HCT116 (cell line): Measurements from ENCODE around the gene SWT1. TPM values are rescaled to one million over a fixed set of nuclear protein-coding genes. Genes with fewer than 3 reads are reported as not detected.

Experiments
- ATAC-seq: fragments of 200-7000 bp; cut with Tn5 transposase; 2 replicates; pipeline ENCODE4 v1.9.1; 2020; ENCODE audit warnings: mild to moderate bottlenecking, moderate library complexity
- BruUV-seq: library from RNA; stranded (reverse); fragments of 400-500 nt; replicated peaks from 2 replicates; lab custom pipeline; 2021; lab: Mats Ljungman, UMichigan
- CTCF ChIA-PET: fragments of 300-600 bp; sonication (Branson Sonifier 250); formaldehyde crosslinking; loops from one replicate; lab custom pipeline; 2021; ENCODE audit warnings: antibody characterized with exemption; lab: Charles Lee
- POLR2A ChIA-PET: fragments of 300-600, 350-600 bp; sonication (Branson Sonifier 250); formaldehyde crosslinking; loops from one replicate; lab custom pipeline; 2021; ENCODE audit warnings: antibody characterized with exemption; lab: Charles Lee
- RAD21 ChIA-PET, 2 experiments: fragments of 300-600 bp; sonication (Branson Sonifier 250); formaldehyde crosslinking; loops; one replicate each; lab custom pipeline; 2023; ENCODE audit warnings: low total read pairs in 2 of 2; ENCODE audit not compliant: uncharacterized antibody in 2 of 2, unreplicated experiment in 2 of 2, low non-redundant PET in 1 of 2; lab: Charles Lee
- DNase-seq: peaks from one replicate; pipeline ENCODE4 v3.0.0-alpha.2; 2010; ENCODE audit warnings: low read depth, low spot score
- H2AFZ ChIP-seq: fragments of 200-600 bp; shearing (Covaris generic), sonication (generic); 2 replicates; pipeline ENCODE4 v1.6.1; 2017; ENCODE audit warnings: low read depth, mixed run types, mixed read lengths, antibody characterized with exemption, low read length; ENCODE audit not compliant: poor library complexity, severe bottlenecking
- H3K27ac ChIP-seq: 2 replicates; pipeline ENCODE4 v1.5.1; 2012; ENCODE audit warnings: low read depth, low read length
- H3K27me3 ChIP-seq: fragments of 200-600 bp; sonication (generic); 2 replicates; pipeline ENCODE4 v1.6.1; 2016; ENCODE audit warnings: mixed run types, low read length, mixed read lengths; ENCODE audit not compliant: insufficient read depth
- H3K36me3 ChIP-seq, 2 experiments: fragments of 200-500 bp in 1 of 2; fragments of 200-600 bp in 1 of 2; sonication (Bioruptor generic) in 1 of 2; sonication (generic) in 1 of 2; 2 replicates each; pipeline versions ENCODE4 v1.5.1 to v1.6.1; 2014 to 2016; ENCODE audit warnings: low read length in 2 of 2, inconsistent platforms in 1 of 2, mixed read lengths in 1 of 2, mixed run types in 1 of 2; ENCODE audit not compliant: insufficient read depth in 2 of 2, control insufficient read depth in 1 of 2
- H3K4me1 ChIP-seq, 2 experiments: fragments of 200-600 bp in 1 of 2; sonication (generic) in 1 of 2; 2 replicates each; pipeline versions ENCODE4 v1.5.1 to v1.6.1; 2012 to 2017; ENCODE audit warnings: low read length in 2 of 2, inconsistent platforms in 1 of 2, mild to moderate bottlenecking in 1 of 2, mixed read lengths in 1 of 2, mixed run types in 1 of 2, moderate library complexity in 1 of 2; ENCODE audit not compliant: insufficient read depth in 2 of 2, control insufficient read depth in 1 of 2
- H3K4me2 ChIP-seq: fragments of 200-600 bp; sonication (generic); 2 replicates; pipeline ENCODE4 v1.6.1; 2017; ENCODE audit warnings: mixed run types, low read length, mixed read lengths
- H3K4me3 ChIP-seq, 2 experiments: fragments of 200-600 bp in 1 of 2; sonication (generic) in 1 of 2; replicated peaks in 1 of 2; 2 replicates each; pipeline ENCODE4 v1.5.1; 2011 to 2016; ENCODE audit warnings: low read length in 2 of 2, control low read depth in 1 of 2, low read depth in 1 of 2, mild to moderate bottlenecking in 1 of 2, mixed read lengths in 1 of 2, mixed run types in 1 of 2
- H3K79me2 ChIP-seq: fragments of 200-600 bp; sonication (generic); 2 replicates; pipeline ENCODE4 v1.6.1; 2017; ENCODE audit warnings: mild to moderate bottlenecking, mixed run types, low read length, moderate library complexity, mixed read lengths; ENCODE audit not compliant: insufficient read depth
- H3K9ac ChIP-seq: fragments of 200-600 bp; sonication (generic); 2 replicates; pipeline ENCODE4 v1.6.1; 2016; ENCODE audit warnings: low read length, mixed read lengths
- H3K9me2 ChIP-seq: fragments of 200-600 bp; sonication (generic), shearing (Covaris generic); 2 replicates; pipeline ENCODE4 v1.6.1; 2017; ENCODE audit warnings: mixed run types, mild to moderate bottlenecking, moderate library complexity; ENCODE audit not compliant: insufficient read depth
- H3K9me3 ChIP-seq, 2 experiments: fragments of 200-500 bp in 1 of 2; fragments of 200-600 bp in 1 of 2; sonication (Bioruptor generic) in 1 of 2; sonication (generic) in 1 of 2; 2 replicates each; pipeline ENCODE4 v1.6.1; 2014 to 2017; ENCODE audit warnings: low read length in 2 of 2, mixed read lengths in 2 of 2, inconsistent platforms in 1 of 2, low read depth in 1 of 2, mild to moderate bottlenecking in 1 of 2, mixed run types in 1 of 2, moderate library complexity in 1 of 2; ENCODE audit not compliant: control insufficient read depth in 1 of 2, insufficient read depth in 1 of 2
- H4K20me1 ChIP-seq: fragments of 200-600 bp; sonication (generic), shearing (Covaris generic); 2 replicates; pipeline ENCODE4 v1.6.1; 2017; ENCODE audit warnings: mixed run types, mild to moderate bottlenecking, moderate library complexity; ENCODE audit not compliant: insufficient read depth
- ELF1 ChIP-seq: IDR thresholded peaks from 2 replicates; pipeline ENCODE4 v1.6.1; 2012; ENCODE audit warnings: low read depth, borderline replicate concordance
- EZH2phosphoT487 ChIP-seq: fragments of 200-600 bp; IDR thresholded peaks from 2 replicates; pipeline ENCODE4 v1.6.1; 2018; ENCODE audit warnings: antibody characterized with exemption, borderline replicate concordance
- JUND ChIP-seq: IDR thresholded peaks from 2 replicates; pipeline ENCODE4 v1.6.1; 2012
- POLR2A ChIP-seq: IDR thresholded peaks from 2 replicates; pipeline ENCODE4 v1.7.0; 2011; ENCODE audit warnings: borderline replicate concordance; ENCODE audit not compliant: insufficient read depth, insufficient read length; ENCODE audit errors: extremely low read depth
- POLR2AphosphoS5 ChIP-seq: IDR thresholded peaks from 2 replicates; pipeline ENCODE4 v1.6.1; 2011; ENCODE audit warnings: mild to moderate bottlenecking, low read depth, low read length, moderate library complexity
- RAD21 ChIP-seq: IDR thresholded peaks from 2 replicates; pipeline ENCODE4 v1.6.1; 2012; ENCODE audit warnings: low read depth, mild to moderate bottlenecking
- SIN3A ChIP-seq: IDR thresholded peaks from 2 replicates; pipeline ENCODE4 v1.6.1; 2012; ENCODE audit warnings: low read depth
- SP1 ChIP-seq: IDR thresholded peaks from 2 replicates; pipeline ENCODE4 v1.6.1; 2012; ENCODE audit warnings: low read depth
- TCF7L2 ChIP-seq: IDR thresholded peaks from 2 replicates; pipeline ENCODE4 v1.7.0; 2011; ENCODE audit warnings: borderline replicate concordance, inconsistent platforms; ENCODE audit not compliant: insufficient read depth, insufficient read length; ENCODE audit errors: extremely low read depth
- YY1 ChIP-seq: IDR thresholded peaks from 2 replicates; pipeline ENCODE4 v1.6.1; 2011; ENCODE audit warnings: low read length, low read depth, moderate library complexity, mild to moderate bottlenecking; ENCODE audit not compliant: insufficient replicate concordance; ENCODE audit errors: extremely low read depth
- ZNF274 ChIP-seq: fragments of 200-500 bp; sonication (Bioruptor generic); IDR thresholded peaks from 2 replicates; pipeline ENCODE4 v1.6.1; 2014; ENCODE audit warnings: mild to moderate bottlenecking, low read depth, low read length, inconsistent platforms
- intact Hi-C: fragments of 100-400 bp; cut with micrococcal nuclease; formaldehyde crosslinking; loops from 2 replicates; pipeline ENCODE4 v1.10.0; 2022
- total RNA-seq: library from RNA; stranded (reverse); gene quantifications from one replicate; pipeline ENCODE4 v1.2.1, GENCODE V29; 2021; ENCODE audit not compliant: unreplicated experiment
- TF ChIP-seq, protein P1 (sequence below): IDR thresholded peaks from 2 replicates; pipeline ENCODE4 v1.6.1; 2012
- TF ChIP-seq, protein P2 (sequence below): IDR thresholded peaks from 2 replicates; pipeline ENCODE4 v1.6.1; 2012
- TF ChIP-seq, protein P3 (sequence below): IDR thresholded peaks from 2 replicates; pipeline ENCODE4 v1.6.1; 2011; ENCODE audit warnings: mild to moderate bottlenecking, low read length, moderate library complexity; ENCODE audit not compliant: insufficient replicate concordance; ENCODE audit errors: extremely low read depth
- TF ChIP-seq, protein P4 (sequence below): IDR thresholded peaks from 2 replicates; pipeline ENCODE4 v1.6.1; 2012; ENCODE audit warnings: low read depth

SWT1 gene
- total RNA-seq, 1 experiment from 2014 or later: 3.3 TPM

DNA sequence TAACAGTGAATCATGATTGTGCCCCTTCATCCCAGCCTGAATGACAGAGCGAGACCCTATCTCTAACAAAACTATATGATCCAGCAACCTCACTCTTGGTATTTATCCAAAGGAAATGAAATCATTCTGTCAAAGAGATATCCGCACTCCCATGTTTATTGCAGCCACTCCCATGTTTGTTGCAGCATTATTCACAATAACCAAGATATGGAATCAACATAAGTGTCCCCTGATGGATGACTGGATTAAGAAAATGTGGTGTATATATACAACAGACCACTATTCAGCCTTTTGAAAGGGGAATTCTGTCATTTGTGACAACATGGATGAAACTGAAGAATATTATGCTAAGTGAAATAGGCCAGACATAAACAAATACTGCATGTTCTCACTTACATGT, 44.6 kb upstream of the SWT1 start:
- TF ChIP-seq, protein P1, sequence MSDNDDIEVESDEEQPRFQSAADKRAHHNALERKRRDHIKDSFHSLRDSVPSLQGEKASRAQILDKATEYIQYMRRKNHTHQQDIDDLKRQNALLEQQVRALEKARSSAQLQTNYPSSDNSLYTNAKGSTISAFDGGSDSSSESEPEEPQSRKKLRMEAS: no peak
- TF ChIP-seq, protein P2, sequence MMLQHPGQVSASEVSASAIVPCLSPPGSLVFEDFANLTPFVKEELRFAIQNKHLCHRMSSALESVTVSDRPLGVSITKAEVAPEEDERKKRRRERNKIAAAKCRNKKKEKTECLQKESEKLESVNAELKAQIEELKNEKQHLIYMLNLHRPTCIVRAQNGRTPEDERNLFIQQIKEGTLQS: no peak
- TF ChIP-seq POLR2AphosphoS5 (no peak), EZH2phosphoT487 (no peak), JUND (no peak), POLR2A (no peak), ELF1 (no peak), TCF7L2 (no peak), SP1 (no peak), YY1 (no peak), SIN3A (no peak), RAD21 (no peak), ZNF274 (no peak)
- TF ChIP-seq, protein P3, sequence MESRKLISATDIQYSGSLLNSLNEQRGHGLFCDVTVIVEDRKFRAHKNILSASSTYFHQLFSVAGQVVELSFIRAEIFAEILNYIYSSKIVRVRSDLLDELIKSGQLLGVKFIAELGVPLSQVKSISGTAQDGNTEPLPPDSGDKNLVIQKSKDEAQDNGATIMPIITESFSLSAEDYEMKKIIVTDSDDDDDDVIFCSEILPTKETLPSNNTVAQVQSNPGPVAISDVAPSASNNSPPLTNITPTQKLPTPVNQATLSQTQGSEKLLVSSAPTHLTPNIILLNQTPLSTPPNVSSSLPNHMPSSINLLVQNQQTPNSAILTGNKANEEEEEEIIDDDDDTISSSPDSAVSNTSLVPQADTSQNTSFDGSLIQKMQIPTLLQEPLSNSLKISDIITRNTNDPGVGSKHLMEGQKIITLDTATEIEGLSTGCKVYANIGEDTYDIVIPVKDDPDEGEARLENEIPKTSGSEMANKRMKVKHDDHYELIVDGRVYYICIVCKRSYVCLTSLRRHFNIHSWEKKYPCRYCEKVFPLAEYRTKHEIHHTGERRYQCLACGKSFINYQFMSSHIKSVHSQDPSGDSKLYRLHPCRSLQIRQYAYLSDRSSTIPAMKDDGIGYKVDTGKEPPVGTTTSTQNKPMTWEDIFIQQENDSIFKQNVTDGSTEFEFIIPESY: no peak
- TF ChIP-seq, protein P4, sequence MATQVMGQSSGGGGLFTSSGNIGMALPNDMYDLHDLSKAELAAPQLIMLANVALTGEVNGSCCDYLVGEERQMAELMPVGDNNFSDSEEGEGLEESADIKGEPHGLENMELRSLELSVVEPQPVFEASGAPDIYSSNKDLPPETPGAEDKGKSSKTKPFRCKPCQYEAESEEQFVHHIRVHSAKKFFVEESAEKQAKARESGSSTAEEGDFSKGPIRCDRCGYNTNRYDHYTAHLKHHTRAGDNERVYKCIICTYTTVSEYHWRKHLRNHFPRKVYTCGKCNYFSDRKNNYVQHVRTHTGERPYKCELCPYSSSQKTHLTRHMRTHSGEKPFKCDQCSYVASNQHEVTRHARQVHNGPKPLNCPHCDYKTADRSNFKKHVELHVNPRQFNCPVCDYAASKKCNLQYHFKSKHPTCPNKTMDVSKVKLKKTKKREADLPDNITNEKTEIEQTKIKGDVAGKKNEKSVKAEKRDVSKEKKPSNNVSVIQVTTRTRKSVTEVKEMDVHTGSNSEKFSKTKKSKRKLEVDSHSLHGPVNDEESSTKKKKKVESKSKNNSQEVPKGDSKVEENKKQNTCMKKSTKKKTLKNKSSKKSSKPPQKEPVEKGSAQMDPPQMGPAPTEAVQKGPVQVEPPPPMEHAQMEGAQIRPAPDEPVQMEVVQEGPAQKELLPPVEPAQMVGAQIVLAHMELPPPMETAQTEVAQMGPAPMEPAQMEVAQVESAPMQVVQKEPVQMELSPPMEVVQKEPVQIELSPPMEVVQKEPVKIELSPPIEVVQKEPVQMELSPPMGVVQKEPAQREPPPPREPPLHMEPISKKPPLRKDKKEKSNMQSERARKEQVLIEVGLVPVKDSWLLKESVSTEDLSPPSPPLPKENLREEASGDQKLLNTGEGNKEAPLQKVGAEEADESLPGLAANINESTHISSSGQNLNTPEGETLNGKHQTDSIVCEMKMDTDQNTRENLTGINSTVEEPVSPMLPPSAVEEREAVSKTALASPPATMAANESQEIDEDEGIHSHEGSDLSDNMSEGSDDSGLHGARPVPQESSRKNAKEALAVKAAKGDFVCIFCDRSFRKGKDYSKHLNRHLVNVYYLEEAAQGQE: no peak
- Histone ChIP-seq H4K20me1 (no peaks in the 10 kb centered on the region), H3K4me2 (no peak overlapping the region), H3K4me1 (no peaks in the 10 kb centered on the region), H3K27ac (no peak overlapping the region), H3K4me3 (no peak overlapping the region), H3K9me3 (no peaks in the 10 kb centered on the region; a peak in 1 of 4 replicates), H3K9ac (no peak overlapping the region), H3K27me3 (no peaks in the 10 kb centered on the region), H2AFZ (no peak overlapping the region), H3K79me2 (no peaks in the 10 kb centered on the region), H3K9me2 (no peaks in the 10 kb centered on the region), H3K36me3 (no peaks in the 10 kb centered on the region)
- DNase-seq: no peak
- intact Hi-C loops: no loop called here
- no peak for ATAC-seq
- ChIA-PET POLR2A (no interaction called here), RAD21 (no interaction called here), CTCF (no interaction called here)
- BruUV-seq: no TSS peak
